HG02943 (cell line): ENCODE data around the gene STARD8.

Source experiments
- ATAC-seq: cut with Tn5 transposase; IDR thresholded peaks from one replicate; pipeline ENCODE4 v1.9.1; 2021; ENCODE audit warnings: mild to moderate bottlenecking, low read depth, moderate library complexity; ENCODE audit not compliant: unreplicated experiment

STARD8 gene

GRCh38 chrX:68690936-68691501 lies 43.6 kb downstream of the STARD8 start:
- no peak for ATAC-seq

GRCh38 chrX:68691921-68692320 lies 44.5 kb downstream of the STARD8 start:
- no peak for ATAC-seq

GRCh38 chrX:68692651-68693050 lies 45.2 kb downstream of the STARD8 start:
- no peak for ATAC-seq

DNA sequence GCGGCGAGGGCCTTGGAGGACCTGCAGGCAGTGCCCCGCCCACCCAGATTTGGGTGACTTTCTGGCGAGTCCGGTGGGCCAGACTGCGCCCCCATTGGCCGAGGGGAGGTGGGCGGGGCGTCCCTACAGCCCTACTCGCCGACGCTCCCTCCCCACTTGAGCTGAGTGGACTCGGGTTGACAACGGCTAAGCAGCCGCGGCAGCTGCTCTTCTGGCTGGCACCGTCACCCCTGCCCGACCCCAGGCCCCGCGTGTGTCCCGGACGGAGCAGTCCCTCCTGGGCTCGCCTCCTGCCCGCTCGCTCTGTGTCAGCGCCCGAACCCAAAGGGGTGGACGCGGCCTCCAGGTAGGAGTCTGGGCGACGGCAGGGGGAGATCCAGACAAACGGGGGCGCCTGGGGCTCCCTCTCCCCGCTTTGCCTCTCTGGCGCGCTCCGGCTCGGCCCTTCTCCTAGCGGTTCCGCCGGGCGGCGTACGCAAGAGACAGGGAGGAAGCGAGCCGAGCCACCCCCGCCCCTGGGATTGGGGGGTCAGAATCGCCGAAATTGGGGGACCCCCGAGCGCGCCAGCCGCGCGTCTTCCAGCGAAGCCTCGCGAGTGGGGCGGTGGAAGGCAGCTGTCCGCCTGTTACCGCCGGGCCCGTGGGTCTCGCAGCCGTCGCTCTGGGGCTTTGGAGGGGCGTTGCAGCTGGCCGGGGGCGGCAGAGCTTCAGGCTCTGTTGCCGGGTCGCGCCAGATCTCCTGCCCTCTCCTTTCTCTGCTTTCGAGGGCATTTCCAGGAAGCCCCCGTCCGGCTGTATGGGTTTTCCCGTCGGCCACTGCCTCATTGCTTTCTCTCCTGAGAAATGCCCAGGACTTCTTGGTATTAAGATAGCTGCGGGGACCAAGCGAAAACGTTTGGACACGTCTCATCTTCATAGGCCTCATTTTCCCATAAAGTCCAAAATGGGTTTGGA lies 46.3 kb downstream of the STARD8 start:
- ATAC-seq: no peak

GRCh38 chrX:68694435-68695205 lies 47.2 kb downstream of the STARD8 start:
- ATAC-seq: no peak

DNA sequence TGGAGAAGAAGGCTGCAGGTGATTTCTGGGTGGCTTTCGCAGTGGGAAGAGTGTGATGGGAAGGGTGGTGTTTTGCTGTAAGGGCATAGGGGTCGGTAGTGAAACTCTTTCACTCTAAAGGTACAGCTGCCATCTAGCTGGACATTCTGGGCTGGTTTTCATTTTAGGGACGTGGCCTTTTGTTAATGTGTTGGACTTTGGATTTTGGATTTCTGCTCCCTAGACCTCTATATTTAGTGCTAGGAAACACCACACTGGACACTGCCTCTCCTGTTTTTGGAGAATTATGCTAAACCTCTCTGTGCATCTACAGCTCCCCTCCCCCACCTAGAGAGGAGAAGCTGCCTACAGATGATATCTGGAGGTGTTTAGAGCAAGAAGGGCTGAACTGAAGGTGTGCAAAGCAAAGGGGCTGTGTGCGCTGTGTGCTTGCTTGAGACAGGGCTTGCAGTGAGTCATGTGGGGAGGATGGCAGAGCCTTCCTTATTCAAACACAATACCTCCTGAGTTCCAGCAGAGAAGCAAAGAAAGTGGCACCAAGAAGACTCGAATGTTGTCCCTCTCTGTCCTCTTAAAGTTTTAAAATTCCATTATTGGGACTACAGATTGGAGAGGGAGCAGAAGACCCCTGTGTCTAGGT lies 47.9 kb downstream of the STARD8 start:
- ATAC-seq: no peak

DNA sequence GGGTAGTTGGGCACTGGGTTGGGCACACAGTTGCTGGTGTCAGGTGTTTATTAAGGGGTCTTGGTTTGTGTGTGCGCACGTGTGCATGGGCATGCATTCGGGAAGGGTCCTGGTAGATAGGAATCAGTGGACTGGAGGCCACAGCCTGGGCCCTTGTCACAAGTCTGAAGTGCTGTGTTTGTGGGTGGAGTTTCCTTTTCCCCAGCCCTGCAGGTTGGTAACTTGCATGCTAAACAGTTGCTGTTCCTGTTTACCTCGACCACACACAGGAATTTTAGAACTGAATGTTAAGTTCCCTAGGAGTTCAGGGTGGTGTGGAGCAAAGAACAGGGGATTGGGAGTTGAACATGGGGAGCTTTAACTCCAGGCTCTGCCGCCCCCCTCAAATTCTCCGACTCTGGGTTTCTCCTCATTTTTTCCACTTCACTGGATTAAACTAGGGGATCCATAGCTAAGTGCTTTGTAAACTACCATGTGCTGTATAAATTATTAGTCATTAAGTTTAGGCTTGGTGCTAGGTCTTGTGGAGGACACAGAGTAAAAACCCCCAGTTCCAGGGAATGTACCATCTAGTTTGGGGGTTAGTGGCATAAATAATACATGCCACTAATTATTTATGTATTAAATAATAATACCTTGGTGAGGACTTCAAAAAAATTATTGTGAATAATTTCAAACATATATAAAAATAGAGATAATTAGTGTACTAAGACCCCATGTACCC lies 49.0 kb downstream of the STARD8 start:
- ATAC-seq: no peak

GRCh38 chrX:68697036-68697435 lies 49.6 kb downstream of the STARD8 start:
- ATAC-seq: no peak

- ATAC-seq: no peak
Observed at GRCh38 chrX:68697465-68698125, 50.1 kb downstream of the STARD8 start.

- ATAC-seq: no peak
Observed at GRCh38 chrX:68698942-68699341, 51.5 kb downstream of the STARD8 start.

DNA sequence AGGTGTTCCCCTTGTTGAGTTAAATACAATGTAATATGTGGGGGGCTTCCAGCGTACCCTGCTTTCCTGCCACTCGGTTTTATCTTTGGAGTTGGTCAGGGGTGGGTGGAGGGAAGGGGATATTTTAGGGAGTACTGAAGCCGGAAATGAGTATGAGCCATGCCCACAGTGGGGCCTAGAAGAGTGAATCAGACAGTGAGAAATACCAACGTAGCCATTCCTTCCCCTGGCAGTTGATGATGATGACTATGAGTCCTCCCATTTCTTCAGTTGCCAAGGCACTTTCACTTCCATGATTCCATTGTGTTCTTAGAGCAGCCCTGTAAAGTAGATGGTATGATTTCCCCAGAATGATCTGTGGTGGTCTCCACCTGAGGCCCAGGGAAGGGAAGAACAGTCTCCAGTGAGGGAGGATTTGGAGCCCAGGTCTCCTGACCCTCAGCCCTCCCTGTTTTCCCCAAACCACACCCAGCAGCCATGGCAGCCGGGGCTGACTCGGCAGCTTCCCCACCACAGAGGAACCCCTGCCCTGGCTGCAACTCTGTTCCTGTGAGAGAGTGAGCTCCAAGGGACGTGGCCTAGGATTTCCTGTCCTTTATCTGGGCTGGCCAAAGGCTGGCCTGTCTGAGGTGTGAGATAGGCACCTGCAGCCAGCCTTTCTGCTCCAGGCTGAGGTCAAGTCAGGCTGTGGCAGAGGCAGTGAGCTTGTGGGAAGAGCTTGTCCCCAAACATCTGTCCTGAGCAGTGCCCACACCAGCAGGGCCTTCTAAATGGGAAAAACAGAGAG lies 52.7 kb downstream of the STARD8 start:
- ATAC-seq: no peak

DNA sequence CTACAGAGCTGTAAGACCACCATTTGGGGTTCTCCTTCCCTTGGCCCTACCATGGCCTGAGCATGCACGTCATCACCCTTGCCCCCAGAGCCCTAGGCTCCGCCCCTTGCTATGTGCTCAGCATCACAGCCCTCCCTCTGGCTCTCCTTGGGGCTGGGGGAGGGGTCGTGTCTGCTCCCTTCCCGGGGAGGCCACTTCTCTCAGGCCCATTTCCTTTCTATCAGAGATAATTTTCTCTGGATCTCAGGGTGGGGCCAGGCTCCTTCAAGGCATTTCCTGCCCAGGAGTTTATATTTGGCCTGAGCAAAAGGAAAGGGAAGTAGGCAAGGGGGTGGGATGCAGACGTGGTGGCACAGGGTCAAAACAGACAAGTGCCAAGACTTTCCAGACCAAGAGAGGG lies 55.9 kb downstream of the STARD8 start:
- ATAC-seq: no peak

- no peak for ATAC-seq
Observed at GRCh38 chrX:68703846-68704245, 56.4 kb downstream of the STARD8 start.

- no peak for ATAC-seq
Observed at GRCh38 chrX:68705986-68706385, 58.5 kb downstream of the STARD8 start.

DNA sequence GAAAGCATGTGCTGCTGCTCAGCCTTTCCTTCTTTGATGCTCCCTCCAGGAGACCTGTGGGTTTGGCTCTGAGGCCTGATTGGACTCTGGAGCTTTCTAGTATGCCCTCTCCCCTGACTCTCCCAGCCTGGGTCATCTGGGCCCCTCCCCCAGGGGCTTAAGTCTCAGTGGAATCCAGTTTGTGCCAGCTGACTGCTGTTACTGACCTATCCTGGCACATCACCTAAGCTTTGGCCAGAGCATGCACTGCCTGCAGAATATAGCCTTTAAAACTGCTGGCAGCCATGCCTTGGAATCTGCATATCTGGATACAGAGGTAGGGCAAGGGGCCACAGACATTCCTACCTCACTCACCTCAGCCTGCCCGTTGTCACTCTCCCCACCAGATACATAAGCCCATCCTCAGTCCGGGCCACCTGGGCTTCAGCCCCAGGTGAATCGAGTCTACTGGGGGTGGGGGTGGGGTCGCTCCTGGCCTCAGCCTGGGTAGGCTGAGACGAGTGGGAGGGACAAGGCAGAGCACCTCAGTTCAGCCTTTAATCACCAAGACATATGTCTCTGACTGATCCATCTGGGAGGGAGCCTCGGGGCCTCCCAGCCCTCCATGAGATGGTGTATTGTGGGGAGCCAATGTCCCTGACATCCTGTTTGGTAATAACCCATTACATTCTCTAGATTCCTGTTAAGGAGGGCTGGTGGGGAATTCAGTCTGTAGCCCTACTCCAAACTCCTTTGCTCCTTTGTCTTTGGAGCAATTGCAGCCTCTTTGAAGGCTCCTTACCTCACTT lies 61.2 kb downstream of the STARD8 start:
- no peak for ATAC-seq

DNA sequence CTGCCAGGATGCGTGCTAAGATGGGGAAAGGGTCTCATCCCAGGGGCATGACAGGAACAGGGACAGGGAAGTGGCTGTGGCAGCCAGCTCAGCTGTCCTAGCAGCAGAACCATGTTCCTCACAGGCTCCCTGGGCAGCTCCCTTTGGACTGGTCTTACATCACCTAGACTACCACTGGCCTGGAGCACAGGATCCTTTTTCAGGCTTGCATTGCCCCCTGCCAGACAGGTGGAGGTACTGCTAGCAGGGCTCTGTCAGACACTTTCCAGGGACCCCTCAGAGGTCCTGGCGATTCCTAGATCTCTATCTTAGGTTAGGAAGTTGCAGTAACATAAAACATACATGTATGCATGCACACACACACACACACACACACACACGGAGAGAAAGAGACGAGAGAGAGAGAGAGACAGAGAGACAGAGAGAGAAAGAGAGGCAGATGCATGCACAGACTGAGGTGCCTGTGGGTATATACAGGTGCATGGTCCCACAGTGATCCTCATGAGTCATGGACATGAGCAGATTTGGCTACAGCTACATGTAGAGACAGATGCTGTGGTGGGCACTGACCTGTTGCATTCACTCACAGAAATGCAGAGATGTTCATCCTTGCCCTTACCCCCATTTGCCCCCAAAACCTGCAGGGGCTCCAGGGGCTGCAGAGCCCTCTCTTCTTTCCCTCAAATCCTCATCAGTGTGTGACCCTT lies 63.6 kb downstream of the STARD8 start:
- ATAC-seq: no peak

- ATAC-seq: no peak
Observed at GRCh38 chrX:68711845-68712244, 64.4 kb downstream of the STARD8 start.
